NCI-H446 (cell line): Measurements from ENCODE around the gene CARD19.
"Not testable (repeated sequence)": the region's sequence is repeated elsewhere in the genome, so short reads cannot be mapped to it uniquely, and the experiment has no call there.

Experiments used
- DNase-seq, 2 experiments: peaks; one replicate each; lab custom pipeline; 2025; lab: John Stamatoyannopoulos, UW

Gene CARD19

GRCh38 chr9:93088656-93089015 lies 7.4 kb upstream of the CARD19 start:
- no peak for DNase-seq

- no peak for DNase-seq
Measured at GRCh38 chr9:93089024-93089423, 7.0 kb upstream of the CARD19 start.

GRCh38 chr9:93089481-93089991 lies 6.5 kb upstream of the CARD19 start:
- no peak for DNase-seq

GRCh38 chr9:93090091-93090655 lies 5.8 kb upstream of the CARD19 start:
- no peak for DNase-seq

- DNase-seq: no peak
Measured at GRCh38 chr9:93091056-93091452, 5.0 kb upstream of the CARD19 start.

- no peak for DNase-seq
Measured at GRCh38 chr9:93091453-93092081, 4.5 kb upstream of the CARD19 start.

GRCh38 chr9:93092251-93092991 lies 3.6 kb upstream of the CARD19 start:
- DNase-seq: no peak

- no peak for DNase-seq
Measured at GRCh38 chr9:93093127-93093876, 2.7 kb upstream of the CARD19 start.

GRCh38 chr9:93093877-93094657 lies 1.9 kb upstream of the CARD19 start:
- no peak for DNase-seq

- no peak for DNase-seq
Measured at GRCh38 chr9:93094658-93095204, 1.3 kb upstream of the CARD19 start.

- peak; percentile 88 to 98 for DNase-seq
Measured at GRCh38 chr9:93095205-93096130, 549 bp upstream of the CARD19 start.

GRCh38 chr9:93096811-93097382 lies 880 bp downstream of the CARD19 start:
- DNase-seq: no peak

- no peak for DNase-seq
Measured at GRCh38 chr9:93097511-93098201, 1.6 kb downstream of the CARD19 start.

- peak in 1 of 2 experiments; percentile 76 for DNase-seq
Measured at GRCh38 chr9:93098236-93098946, 2.4 kb downstream of the CARD19 start.

- no peak for DNase-seq
Measured at GRCh38 chr9:93099551-93100275, 3.7 kb downstream of the CARD19 start.

- no peak for DNase-seq
Measured at GRCh38 chr9:93100276-93100636, 4.2 kb downstream of the CARD19 start.

- not testable (repeated sequence) for DNase-seq
Measured at GRCh38 chr9:93101086-93101485, 5.1 kb downstream of the CARD19 start.

- DNase-seq: no peak
Measured at GRCh38 chr9:93105620-93106019, 9.6 kb downstream of the CARD19 start.
